GM12878 (cell line): Measurements from ENCODE around the gene NISCH. TPM values are rescaled to one million over a fixed set of nuclear protein-coding genes. Genes with fewer than 3 reads are reported as not detected.

ENCODE experiments used
- ATAC-seq: fragments of 200-7000 bp; cut with Tn5 transposase; 3 replicates; pipeline ENCODE4 v1.9.1; 2020; ENCODE audit warnings: mild to moderate bottlenecking, moderate library complexity
- BruUV-seq: library from RNA; stranded (reverse); fragments of 400-500 nt; replicated peaks from 2 replicates; lab custom pipeline; 2021; lab: Mats Ljungman, UMichigan
- CTCF ChIA-PET: fragments of 300-600 bp; sonication (Branson Sonifier 250); formaldehyde crosslinking; extraction: SDS; loops from one replicate; lab custom pipeline; 2021; ENCODE audit warnings: inconsistent platforms; lab: Yijun Ruan, JAX
- POLR2A ChIA-PET: fragments of 350-600 bp; formaldehyde crosslinking; extraction: SDS; loops from one replicate; lab custom pipeline; 2021; ENCODE audit warnings: inconsistent platforms; lab: Charles Lee
- RAD21 ChIA-PET: fragments of 300-600 bp; sonication (Branson Sonifier 250); formaldehyde crosslinking; loops from one replicate; lab custom pipeline; 2023; ENCODE audit warnings: antibody characterized with exemption; ENCODE audit not compliant: unreplicated experiment; lab: Charles Lee
- SMC1A ChIA-PET: fragments of 300-600 bp; sonication (Branson Sonifier 250); formaldehyde crosslinking; loops from one replicate; lab custom pipeline; 2023; ENCODE audit not compliant: unreplicated experiment, uncharacterized antibody; lab: Charles Lee
- DNase-seq: peaks from one replicate; pipeline ENCODE4 v3.0.0-alpha.2; 2011; ENCODE audit warnings: low read depth, low spot score
- FAIRE-seq: peaks from 3 replicates; lab custom pipeline; 2011; peaks lifted over from hg19 to GRCh38; lab: Jason Lieb, UNC
- H2AFZ ChIP-seq: 2 replicates; pipeline ENCODE4 v1.6.0; 2011; ENCODE audit warnings: low read depth, low read length, control low read depth; ENCODE audit not compliant: control insufficient read depth
- H3K27ac ChIP-seq: 2 replicates; pipeline ENCODE4 v1.5.1; 2011; ENCODE audit warnings: control low read depth; ENCODE audit not compliant: control insufficient read depth, insufficient read depth
- H3K27me3 ChIP-seq, 2 experiments: replicated peaks in 1 of 2; 2 replicates each; pipeline versions ENCODE4 v1.6.0 to v1.6.1; 2011; ENCODE audit warnings: low read length in 1 of 2; ENCODE audit not compliant: control insufficient read depth in 2 of 2, insufficient read depth in 2 of 2
- H3K36me3 ChIP-seq, 2 experiments: 2 replicates each; pipeline ENCODE4 v1.5.1; 2011; ENCODE audit warnings: low read length in 1 of 2; ENCODE audit not compliant: control insufficient read depth in 2 of 2, insufficient read depth in 2 of 2
- H3K4me1 ChIP-seq: 2 replicates; pipeline ENCODE4 v1.6.1; 2011; ENCODE audit warnings: mild to moderate bottlenecking, low read length, moderate library complexity, mixed read lengths; ENCODE audit not compliant: control insufficient read depth, insufficient read depth
- H3K4me2 ChIP-seq: 2 replicates; pipeline ENCODE4 v1.6.0; 2011; ENCODE audit warnings: control low read depth; ENCODE audit not compliant: control insufficient read depth, insufficient read depth
- H3K4me3 ChIP-seq: fragments of 200-600 bp; sonication (generic); 2 replicates; pipeline ENCODE4 v1.5.1; 2016
- H3K79me2 ChIP-seq: 2 replicates; pipeline ENCODE4 v1.6.0; 2011; ENCODE audit warnings: low read length; ENCODE audit not compliant: control insufficient read depth, insufficient read depth
- H3K9ac ChIP-seq: 2 replicates; pipeline ENCODE4 v1.8.0; 2011; ENCODE audit warnings: low read length, control low read depth, mixed read lengths; ENCODE audit not compliant: control insufficient read depth, insufficient read depth
- H3K9me3 ChIP-seq: replicated peaks from 3 replicates; pipeline ENCODE4 v1.5.1; 2011; ENCODE audit warnings: mild to moderate bottlenecking, low read length; ENCODE audit not compliant: control insufficient read depth, insufficient read depth
- H4K20me1 ChIP-seq: 2 replicates; pipeline ENCODE4 v1.6.0; 2011; ENCODE audit not compliant: control insufficient read depth, insufficient read depth
- CBFB ChIP-seq: IDR thresholded peaks from 2 replicates; pipeline ENCODE4 v1.6.1; 2016; ENCODE audit warnings: antibody characterized with exemption, low read depth
- FOXK2 ChIP-seq: fragments of 450-650 bp; IDR thresholded peaks from 2 replicates; pipeline ENCODE4 v1.6.1; 2017; ENCODE audit warnings: mild to moderate bottlenecking, moderate library complexity
- JUND ChIP-seq: IDR thresholded peaks from 2 replicates; pipeline ENCODE4 v1.6.1; 2012; ENCODE audit warnings: low read depth, mild to moderate bottlenecking, low read length, improper control_type of control experiment, moderate library complexity
- KAT2A ChIP-seq: conservative IDR thresholded peaks from 2 replicates; pipeline ENCODE4 v1.6.1; 2011; ENCODE audit warnings: low read depth, low read length; ENCODE audit not compliant: control insufficient read depth
- RFX5 ChIP-seq: IDR thresholded peaks from 2 replicates; pipeline ENCODE4 v1.6.1; 2011; ENCODE audit warnings: low read depth, low read length, improper control_type of control experiment
- ZNF217 ChIP-seq: fragments of 450-650 bp; IDR thresholded peaks from 2 replicates; pipeline ENCODE4 v1.6.1; 2017; ENCODE audit warnings: antibody characterized with exemption, mild to moderate bottlenecking
- WGBS: methylation state at CpG from one replicate; pipeline ENCODE4 v1.1.6; 2016; ENCODE audit warnings: low lambda C conversion rate; ENCODE audit not compliant: insufficient replicate concordance, insufficient coverage; ENCODE audit errors: missing lambda C conversion rate; 5-methylcytosine and 5-hydroxymethylcytosine counted together
- in situ Hi-C: fragments of 300-500 bp; cut with MboI; formaldehyde crosslinking; loops from 9 replicates; pipeline ENCODE4 v1.14.3; 2018; ENCODE audit warnings: mixed read lengths
- intact Hi-C: fragments of 100-400 bp; cut with micrococcal nuclease; formaldehyde crosslinking; loops from one replicate; pipeline ENCODE4 v1.14.2; 2022; ENCODE audit not compliant: unreplicated experiment
- polyA plus RNA-seq, 11 experiments: library from polyadenylated mRNA; depleted of rRNA in 4 of 11; unstranded in 6 of 11; stranded (reverse) in 5 of 11; fragments of >200 nt; fragmentation: Nextera tagmentation in 4 of 11; fragmentation: Illumina TruSeq in 1 of 11; extraction: Ambion mirVana in 4 of 11; extraction: Trizol in 1 of 11; gene quantifications; 1 replicate in 1 of 11; 2 replicates in 10 of 11; pipeline versions ENCODE4 v1.2.1 to v1.2.3, GENCODE V29; 2011 to 2016; ENCODE audit warnings: inconsistent platforms in 2 of 11, missing spikeins in 2 of 11, low read depth in 1 of 11
- total RNA-seq, 4 experiments: library from RNA; depleted of rRNA in 3 of 4; stranded (reverse); fragments of >200 nt in 3 of 4; fragmentation: Illumina TruSeq in 1 of 4; extraction: Trizol in 1 of 4; gene quantifications; 2 replicates each; pipeline versions ENCODE4 v1.2.1 to v1.2.3, GENCODE V29; 2013 to 2021
- TF ChIP-seq, protein P1 (sequence below): IDR thresholded peaks from 2 replicates; pipeline ENCODE4 v1.6.1; 2012; ENCODE audit warnings: low read depth, low read length, improper control_type of control experiment
- TF ChIP-seq, protein P2 (sequence below): fragments of 450-650 bp; IDR thresholded peaks from 2 replicates; pipeline ENCODE4 v1.6.1; 2017; ENCODE audit warnings: low read depth, mild to moderate bottlenecking, moderate library complexity

The NISCH gene
- total and polyA plus RNA-seq, 10 of the 15 experiments (the other 5 are each of a cell fraction or from before 2014, with no cell fraction given): 0.76 to 52.5 (median 24.6) TPM

GRCh38 chr3:52490939-52491526 lies 35.6 kb downstream of the NISCH start (continued):
- TF ChIP-seq, protein P1, sequence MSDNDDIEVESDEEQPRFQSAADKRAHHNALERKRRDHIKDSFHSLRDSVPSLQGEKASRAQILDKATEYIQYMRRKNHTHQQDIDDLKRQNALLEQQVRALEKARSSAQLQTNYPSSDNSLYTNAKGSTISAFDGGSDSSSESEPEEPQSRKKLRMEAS: no peak

GRCh38 chr3:52492059-52492458 lies 36.7 kb downstream of the NISCH start:
- in situ Hi-C loops: no loop called here
- DNase-seq (no peak), FAIRE-seq (no peak), ATAC-seq (no peak)
- CTCF ChIA-PET: no interaction called here
- Histone ChIP-seq H3K4me2 (no peak overlapping the region), H3K36me3 (peaks cover 6 to 27% of the 10 kb centered on the region in 2 experiments; a peak in 3 of 4 replicates), H3K27me3 (no peaks in the 10 kb centered on the region), H3K4me1 (no peaks in the 10 kb centered on the region), H3K4me3 (no peak overlapping the region), H2AFZ (no peak overlapping the region), H3K27ac (no peak overlapping the region), H3K9me3 (no peaks in the 10 kb centered on the region), H3K79me2 (no peaks in the 10 kb centered on the region), H4K20me1 (no peaks in the 10 kb centered on the region), H3K9ac (no peak overlapping the region)
- RAD21 ChIA-PET: no interaction called here
- no TSS peak for BruUV-seq
- 91% methylated on average over 21 of the region's 21 CpGs for WGBS
- TF ChIP-seq RFX5 (no peak), CBFB (no peak), JUND (no peak), FOXK2 (no peak), ZNF217 (no peak), KAT2A (no peak)
- TF ChIP-seq, protein P2, sequence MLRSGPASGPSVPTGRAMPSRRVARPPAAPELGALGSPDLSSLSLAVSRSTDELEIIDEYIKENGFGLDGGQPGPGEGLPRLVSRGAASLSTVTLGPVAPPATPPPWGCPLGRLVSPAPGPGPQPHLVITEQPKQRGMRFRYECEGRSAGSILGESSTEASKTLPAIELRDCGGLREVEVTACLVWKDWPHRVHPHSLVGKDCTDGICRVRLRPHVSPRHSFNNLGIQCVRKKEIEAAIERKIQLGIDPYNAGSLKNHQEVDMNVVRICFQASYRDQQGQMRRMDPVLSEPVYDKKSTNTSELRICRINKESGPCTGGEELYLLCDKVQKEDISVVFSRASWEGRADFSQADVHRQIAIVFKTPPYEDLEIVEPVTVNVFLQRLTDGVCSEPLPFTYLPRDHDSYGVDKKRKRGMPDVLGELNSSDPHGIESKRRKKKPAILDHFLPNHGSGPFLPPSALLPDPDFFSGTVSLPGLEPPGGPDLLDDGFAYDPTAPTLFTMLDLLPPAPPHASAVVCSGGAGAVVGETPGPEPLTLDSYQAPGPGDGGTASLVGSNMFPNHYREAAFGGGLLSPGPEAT: no peak
- SMC1A ChIA-PET: no interaction called here
- intact Hi-C loops: no loop called here
- POLR2A ChIA-PET: interaction anchor here (0.5 kb wide), 1 partner anchor 25 kb away, joined by 3 read pairs; no protein-coding TSS in a partner anchor
